Camera-type eye (tissue), 1 donor: ENCODE data around the gene NPY. TPM values are rescaled to one million over a fixed set of nuclear protein-coding genes. Genes with fewer than 3 reads are reported as not detected.

Experiments
- total RNA-seq: library from RNA; depleted of rRNA; stranded (reverse); fragments of >200 nt; gene quantifications from one replicate; pipeline ENCODE4 v1.2.3, GENCODE V29; 2014

Gene NPY
- 3.7 TPM for total RNA-seq

DNA sequence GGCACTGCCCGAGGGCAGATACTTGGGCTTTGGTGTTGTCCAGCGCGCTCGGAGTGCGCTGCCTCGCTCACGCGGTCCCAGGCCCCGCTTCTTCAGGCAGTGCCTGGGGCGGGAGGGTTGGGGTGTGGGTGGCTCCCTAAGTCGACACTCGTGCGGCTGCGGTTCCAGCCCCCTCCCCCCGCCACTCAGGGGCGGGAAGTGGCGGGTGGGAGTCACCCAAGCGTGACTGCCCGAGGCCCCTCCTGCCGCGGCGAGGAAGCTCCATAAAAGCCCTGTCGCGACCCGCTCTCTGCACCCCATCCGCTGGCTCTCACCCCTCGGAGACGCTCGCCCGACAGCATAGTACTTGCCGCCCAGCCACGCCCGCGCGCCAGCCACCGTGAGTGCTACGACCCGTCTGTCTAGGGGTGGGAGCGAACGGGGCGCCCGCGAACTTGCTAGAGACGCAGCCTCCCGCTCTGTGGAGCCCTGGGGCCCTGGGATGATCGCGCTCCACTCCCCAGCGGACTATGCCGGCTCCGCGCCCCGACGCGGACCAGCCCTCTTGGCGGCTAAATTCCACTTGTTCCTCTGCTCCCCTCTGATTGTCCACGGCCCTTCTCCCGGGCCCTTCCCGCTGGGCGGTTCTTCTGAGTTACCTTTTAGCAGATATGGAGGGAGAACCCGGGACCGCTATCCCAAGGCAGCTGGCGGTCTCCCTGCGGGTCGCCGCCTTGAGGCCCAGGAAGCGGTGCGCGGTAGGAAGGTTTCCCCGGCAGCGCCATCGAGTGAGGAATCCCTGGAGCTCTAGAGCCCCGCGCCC lies at the start of gene NPY:
NPY (plus strand) TSS at position 294 of the 802 bp plus-strand sequence. CDS start 1,051 bp downstream, outside the sequence.

